Hippocampal formation (tissue), 2 donors: ENCODE data around the gene TEX30.

Experiments used
- DNase-seq, 2 donors: peaks; one replicate each; lab custom pipeline; 2025; lab: John Stamatoyannopoulos, UW

Gene TEX30

GRCh38 chr13:102779436-102780159, 6.0 kb upstream of the TEX30 start:
- DNase-seq, result no peak

GRCh38 chr13:102777736-102778135, 4.2 kb upstream of the TEX30 start:
- no peak for DNase-seq

GRCh38 chr13:102776271-102776670, 2.7 kb upstream of the TEX30 start:
- no peak for DNase-seq

- DNase-seq, result no peak
These were observed 1.3 kb upstream of the TEX30 start for GRCh38 chr13:102774591-102775520.

GRCh38 chr13:102774214-102774568, 605 bp upstream of the TEX30 start:
- no peak for DNase-seq

DNA sequence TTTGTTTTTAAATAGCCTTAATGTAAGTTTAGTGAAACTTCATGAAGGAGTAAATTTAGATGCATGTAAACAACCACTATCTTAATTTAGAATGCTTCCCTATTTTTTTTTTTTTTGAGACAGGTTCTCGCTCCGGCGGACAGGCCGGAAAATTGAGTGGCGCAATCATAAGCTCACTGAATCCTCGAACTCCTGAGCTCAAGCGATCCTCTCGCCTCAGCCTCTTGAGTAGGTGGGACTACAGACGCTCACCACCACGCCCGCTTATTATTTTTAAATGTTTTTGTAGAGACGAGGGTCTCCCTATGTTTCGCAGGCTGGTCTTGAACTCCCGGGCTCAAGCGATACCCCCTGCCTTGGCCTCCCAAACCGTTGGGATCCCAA, 1.6 kb downstream of the TEX30 start:
- DNase-seq, result no peak

DNA sequence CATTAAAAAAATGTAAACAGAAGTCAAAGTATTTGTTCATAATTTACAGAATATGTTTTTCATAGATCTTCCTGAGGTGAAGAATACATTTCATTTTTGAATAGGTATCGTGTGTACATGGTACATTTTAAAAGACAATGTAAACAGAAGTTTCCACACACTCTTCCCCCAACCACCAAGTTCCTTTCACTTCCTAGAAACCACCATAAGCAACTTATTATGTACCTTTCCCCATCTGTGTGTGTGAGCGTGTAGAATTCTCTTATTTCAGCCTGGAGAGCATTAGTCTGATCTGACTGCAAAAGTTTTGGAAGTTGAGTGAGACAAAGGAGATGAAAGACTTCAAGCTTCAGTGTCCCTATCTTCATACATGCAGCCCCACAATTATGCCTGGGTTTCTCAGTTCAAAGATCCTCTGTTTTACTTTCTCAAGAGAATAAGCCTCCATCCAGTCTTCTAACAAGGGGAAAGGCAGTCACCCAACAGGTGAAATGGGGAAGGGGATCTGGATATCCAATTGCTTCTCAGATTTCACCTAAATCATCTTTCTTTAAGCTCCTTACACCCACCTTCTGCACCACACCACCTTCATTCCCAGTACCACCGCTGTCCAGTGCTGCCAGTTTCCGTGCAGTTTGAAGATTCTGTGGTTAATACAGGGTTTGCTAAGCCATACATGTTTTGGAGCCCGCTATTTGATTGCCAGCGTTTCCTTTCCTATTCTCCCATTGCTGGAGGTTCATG, 2.1 kb downstream of the TEX30 start:
- DNase-seq, result no peak

GRCh38 chr13:102770435-102770834, 3.2 kb downstream of the TEX30 start:
- DNase-seq, result no peak

DNA sequence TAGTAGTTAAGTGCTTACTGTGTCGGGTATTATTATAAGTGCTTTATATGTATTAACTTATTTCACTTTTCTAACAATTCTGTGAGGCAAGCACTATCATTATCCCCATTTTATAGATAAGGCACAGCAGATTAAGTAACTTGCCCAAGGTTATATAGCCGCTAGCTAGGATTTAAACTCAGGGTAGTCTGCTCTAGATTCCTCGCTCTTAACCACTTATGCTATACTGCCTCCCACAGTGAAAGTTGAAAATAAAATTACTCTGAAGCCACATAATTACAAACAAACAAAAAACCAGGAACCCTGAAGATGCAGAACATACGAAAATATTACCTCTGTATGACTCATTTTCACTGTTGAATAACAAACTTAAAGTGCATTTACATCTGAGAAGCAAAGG, 3.9 kb downstream of the TEX30 start:
- no peak for DNase-seq

- DNase-seq, result no peak
These were observed 4.7 kb downstream of the TEX30 start for GRCh38 chr13:102768909-102769308.

DNA sequence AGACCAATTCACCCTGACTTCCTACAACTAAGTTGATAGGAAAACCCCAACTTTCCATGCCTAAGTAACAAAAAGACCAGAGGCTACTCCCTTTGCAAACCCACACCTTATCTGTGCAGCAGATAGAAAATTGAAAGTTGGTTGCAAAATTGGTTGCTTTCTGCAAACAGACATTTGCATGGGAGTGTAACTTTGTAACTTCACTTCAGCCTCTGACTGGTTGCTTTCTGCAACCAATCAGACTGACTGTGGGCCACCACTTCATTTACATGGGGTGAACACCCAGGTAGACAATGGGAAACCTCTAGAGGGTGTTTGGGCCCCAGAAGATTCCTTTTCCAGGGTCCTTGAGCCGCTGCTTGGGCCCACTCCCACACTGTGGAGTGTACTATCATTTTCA, 9.8 kb downstream of the TEX30 start:
- DNase-seq, result no peak

DNA sequence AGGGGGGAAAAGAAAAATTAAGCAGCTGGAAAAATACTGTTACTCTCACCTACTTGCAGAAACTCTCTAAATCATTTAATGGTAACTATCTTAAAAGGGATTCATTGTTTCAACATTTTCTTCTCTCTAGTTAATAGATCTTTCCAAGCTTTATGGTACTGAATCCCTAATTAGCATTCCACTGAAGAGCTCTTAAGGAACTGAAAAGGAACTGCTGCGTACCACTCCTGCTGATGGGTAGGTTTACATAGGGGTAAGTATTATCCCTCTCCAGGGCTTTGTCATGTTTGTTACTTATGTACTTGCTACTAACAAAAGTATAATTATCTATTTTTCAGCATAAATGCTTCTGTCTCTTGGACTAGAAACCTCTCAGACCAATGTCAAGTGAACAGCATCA, 12.5 kb downstream of the TEX30 start:
- DNase-seq, result no peak

GRCh38 chr13:102758842-102759241, 14.7 kb downstream of the TEX30 start:
- no peak for DNase-seq

DNA sequence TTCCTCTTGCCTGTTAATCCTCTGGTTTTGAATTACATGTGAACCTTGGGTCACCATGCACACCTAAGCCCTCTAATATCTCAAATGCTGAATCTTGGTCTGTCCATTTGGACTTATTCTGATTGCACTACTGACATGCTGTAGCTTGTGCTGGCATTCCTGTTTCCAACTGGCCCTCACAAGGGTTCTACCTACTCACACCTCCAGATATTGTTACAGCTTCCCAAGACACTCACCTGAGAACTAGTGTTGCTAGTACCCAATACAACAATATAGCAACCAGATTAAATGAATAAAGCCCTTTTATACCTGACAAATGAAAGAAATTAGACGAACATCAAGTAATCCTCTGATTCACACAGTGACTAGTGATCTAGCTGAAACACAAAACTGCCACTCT, 16.6 kb downstream of the TEX30 start:
- no peak for DNase-seq

- no peak for DNase-seq
These were observed 21.7 kb downstream of the TEX30 start for GRCh38 chr13:102751886-102752285.

DNA sequence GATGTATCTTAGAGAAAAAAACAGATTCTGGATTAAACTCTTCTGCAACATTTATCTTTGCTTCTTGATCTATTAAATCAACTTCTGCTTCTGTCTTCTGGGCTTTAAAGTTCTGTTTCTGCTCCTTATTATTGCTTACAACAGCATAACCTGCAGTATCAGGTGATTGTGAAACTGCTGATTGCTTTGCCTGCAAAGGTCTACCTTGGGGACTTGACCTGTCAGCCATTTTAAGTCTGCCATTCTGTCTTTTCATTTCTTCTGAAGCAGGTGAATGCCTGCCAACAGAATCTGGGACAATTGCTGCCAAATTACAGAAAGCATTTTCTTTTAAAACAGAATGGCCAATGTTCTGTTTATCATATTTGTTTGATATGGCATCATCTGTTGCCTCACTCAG, 31.1 kb downstream of the TEX30 start:
- no peak for DNase-seq

- no peak for DNase-seq
These were observed 31.5 kb downstream of the TEX30 start for GRCh38 chr13:102742101-102742500.

GRCh38 chr13:102729560-102730270, 43.9 kb downstream of the TEX30 start:
- DNase-seq, result no peak

DNA sequence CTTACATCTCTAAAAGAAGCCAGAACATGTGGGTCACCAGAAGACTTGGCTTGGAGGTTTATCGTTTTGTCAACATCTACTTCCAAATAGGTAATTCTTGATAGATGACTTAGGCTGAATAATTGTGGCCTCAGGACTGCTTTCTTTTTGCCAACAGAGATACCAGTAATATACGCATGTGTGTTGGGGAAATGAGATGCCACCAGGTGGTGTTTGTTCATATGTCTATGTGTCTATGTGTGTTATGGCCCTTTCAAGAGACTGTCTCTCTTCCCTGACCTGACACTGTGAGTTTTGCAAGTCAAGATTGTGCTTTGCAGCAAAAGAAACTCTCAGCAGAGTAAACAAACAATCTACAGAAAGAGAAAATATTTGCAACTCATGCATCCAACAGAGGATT, 47.2 kb downstream of the TEX30 start:
- DNase-seq, result no peak

DNA sequence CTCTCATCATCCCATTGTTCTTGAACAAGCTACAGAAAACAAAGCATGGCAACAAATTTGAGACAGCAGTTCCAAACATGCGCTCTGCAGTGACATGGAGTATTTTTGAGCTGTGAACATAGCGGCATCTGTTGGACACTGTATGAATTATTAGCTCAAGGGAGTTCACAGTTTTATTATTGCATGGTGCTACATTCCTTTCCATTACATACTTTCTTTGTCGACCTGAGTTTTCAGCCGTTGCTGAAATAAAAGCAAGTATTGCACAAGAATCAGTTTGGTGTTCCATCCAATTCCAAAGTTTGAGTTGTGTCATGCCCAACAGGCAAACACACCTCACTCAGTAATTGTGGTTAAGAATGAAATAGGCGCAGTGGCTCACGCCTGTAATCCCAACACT, 48.7 kb downstream of the TEX30 start:
- DNase-seq, result peak in 1 of 2 donors; percentile 41

DNA sequence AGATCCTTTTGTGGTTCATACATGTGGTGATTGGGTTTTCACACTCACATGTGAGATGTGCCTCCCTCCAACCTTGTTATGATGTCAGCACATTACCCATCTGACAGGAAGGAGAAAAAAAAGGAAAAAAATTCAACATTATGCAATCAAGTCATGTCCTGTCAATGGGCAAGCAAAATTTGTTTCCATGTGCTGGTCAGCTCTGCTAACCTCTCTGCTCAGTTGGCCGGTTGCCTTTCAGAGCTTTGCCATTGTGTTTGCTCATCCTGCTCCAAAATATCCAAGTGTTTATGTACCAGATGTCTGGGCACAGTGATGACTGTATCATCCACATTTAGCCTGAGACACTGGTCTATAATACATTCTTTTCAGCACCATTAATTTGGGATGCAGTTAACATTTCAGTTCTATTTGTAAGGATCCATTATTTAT, 51.8 kb downstream of the TEX30 start:
- peak; percentile 65 to 87 for DNase-seq

- no peak for DNase-seq
These were observed 54.8 kb downstream of the TEX30 start for GRCh38 chr13:102718746-102719145.
